Lower leg skin (tissue), 3 donors: ENCODE results near the gene SNRNP25.
"Not testable (repeated sequence)": the region's sequence is repeated elsewhere in the genome, so short reads cannot be mapped to it uniquely, and the experiment has no call there.

Experiments used
- POLR2A ChIP-seq, 2 donors: fragments of 450-650 bp; IDR thresholded peaks; one replicate each; pipeline ENCODE4 v1.6.1; 2016 to 2017; ENCODE audit warnings: antibody characterized with exemption in 2 of 2, mild to moderate bottlenecking in 1 of 2, moderate library complexity in 1 of 2
- TF ChIP-seq, protein P1 (sequence below), 3 donors: fragments of 450-650 bp; IDR thresholded peaks; one replicate each; pipeline ENCODE4 v1.5.1; 2016; ENCODE audit warnings: antibody characterized with exemption in 3 of 3, mild to moderate bottlenecking in 3 of 3, moderate library complexity in 2 of 3

DNA sequence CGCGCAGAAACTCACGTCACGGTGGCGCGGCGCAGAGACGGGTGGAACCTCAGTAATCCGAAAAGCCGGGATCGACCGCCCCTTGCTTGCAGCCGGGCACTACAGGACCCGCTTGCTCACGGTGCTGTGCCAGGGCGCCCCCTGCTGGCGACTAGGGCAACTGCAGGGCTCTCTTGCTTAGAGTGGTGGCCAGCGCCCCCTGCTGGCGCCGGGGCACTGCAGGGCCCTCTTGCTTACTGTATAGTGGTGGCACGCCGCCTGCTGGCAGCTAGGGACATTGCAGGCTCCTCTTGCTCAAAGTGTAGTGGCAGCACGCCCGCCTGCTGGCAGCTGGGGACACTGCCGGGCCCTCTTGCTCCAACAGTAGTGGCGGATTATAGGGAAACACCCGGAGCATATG, 42.9 kb upstream of the SNRNP25 start:
- not testable (repeated sequence) for TF ChIP-seq POLR2A (IDR thresholded peaks at IDR 0.05)
- TF ChIP-seq, protein P1, sequence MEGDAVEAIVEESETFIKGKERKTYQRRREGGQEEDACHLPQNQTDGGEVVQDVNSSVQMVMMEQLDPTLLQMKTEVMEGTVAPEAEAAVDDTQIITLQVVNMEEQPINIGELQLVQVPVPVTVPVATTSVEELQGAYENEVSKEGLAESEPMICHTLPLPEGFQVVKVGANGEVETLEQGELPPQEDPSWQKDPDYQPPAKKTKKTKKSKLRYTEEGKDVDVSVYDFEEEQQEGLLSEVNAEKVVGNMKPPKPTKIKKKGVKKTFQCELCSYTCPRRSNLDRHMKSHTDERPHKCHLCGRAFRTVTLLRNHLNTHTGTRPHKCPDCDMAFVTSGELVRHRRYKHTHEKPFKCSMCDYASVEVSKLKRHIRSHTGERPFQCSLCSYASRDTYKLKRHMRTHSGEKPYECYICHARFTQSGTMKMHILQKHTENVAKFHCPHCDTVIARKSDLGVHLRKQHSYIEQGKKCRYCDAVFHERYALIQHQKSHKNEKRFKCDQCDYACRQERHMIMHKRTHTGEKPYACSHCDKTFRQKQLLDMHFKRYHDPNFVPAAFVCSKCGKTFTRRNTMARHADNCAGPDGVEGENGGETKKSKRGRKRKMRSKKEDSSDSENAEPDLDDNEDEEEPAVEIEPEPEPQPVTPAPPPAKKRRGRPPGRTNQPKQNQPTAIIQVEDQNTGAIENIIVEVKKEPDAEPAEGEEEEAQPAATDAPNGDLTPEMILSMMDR (IDR thresholded peaks at IDR 0.05): not testable (repeated sequence)
